Gastrocnemius medialis (tissue), 4 donors: ENCODE data around the gene NAA10.

Experiments used
- POLR2A ChIP-seq, 2 donors: fragments of 450-650 bp; IDR thresholded peaks; one replicate each; pipeline ENCODE4 v1.6.1; 2017; ENCODE audit warnings: antibody characterized with exemption in 2 of 2, mild to moderate bottlenecking in 2 of 2, moderate library complexity in 2 of 2
- TF ChIP-seq, protein P1 (sequence below), 5 experiments: fragments of 450-650 bp in 3 of 5; fragments of 200-600 bp in 2 of 5; sonication (generic) in 2 of 5; IDR thresholded peaks in 4 of 5; conservative IDR thresholded peaks in 1 of 5; 1 replicate in 4 of 5; 2 replicates in 1 of 5; pipeline ENCODE4 v1.5.1; 2016 to 2019; ENCODE audit warnings: antibody characterized with exemption in 5 of 5, mild to moderate bottlenecking in 3 of 5, moderate library complexity in 3 of 5

DNA sequence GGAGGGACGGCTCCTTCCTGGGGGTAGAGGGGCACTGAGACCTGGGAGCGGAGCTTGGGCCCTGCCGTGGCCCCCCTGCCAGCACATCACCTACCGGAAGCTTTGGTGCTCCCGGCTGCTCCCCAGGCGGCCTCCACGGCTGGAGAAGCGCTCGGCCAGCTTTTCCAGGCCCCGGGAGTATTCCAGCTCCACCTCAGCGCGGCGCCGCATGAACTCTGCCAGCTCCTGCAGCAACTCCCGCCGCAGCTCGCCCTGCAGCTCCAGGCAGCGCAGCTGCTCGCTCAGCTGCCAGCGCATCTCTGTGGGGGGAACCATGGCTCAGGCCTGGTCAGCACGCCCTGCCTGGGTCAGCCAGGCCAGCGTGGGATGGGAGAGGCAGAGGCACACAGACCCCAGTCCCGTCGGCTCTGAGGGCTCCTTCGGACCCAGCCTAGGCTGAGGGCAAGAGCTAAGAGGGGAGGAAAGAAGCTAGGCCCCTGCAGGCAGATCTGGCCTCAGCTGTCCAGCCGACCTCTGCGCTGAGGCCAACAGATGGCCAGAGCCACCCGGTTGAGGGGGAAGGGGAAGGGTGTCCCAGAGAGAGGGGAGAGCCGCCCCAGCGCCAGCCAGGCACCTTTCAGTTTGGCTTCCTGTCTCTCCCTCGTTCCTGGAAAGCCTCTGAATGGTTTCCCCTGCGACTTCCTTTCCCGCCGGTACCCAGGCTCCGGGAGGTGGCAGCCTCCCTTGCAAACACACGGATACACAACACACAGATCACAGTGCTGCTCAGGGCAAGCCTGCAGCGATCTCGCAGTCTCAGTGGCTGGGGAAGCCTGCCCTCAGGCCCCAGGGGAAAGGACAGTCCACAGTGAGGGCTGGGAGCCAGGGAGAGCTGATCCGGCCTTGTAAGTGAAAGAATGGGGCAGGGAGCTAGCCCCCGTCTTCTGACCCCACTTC lies 13.1 kb downstream of the NAA10 start:
- TF ChIP-seq, protein P1, sequence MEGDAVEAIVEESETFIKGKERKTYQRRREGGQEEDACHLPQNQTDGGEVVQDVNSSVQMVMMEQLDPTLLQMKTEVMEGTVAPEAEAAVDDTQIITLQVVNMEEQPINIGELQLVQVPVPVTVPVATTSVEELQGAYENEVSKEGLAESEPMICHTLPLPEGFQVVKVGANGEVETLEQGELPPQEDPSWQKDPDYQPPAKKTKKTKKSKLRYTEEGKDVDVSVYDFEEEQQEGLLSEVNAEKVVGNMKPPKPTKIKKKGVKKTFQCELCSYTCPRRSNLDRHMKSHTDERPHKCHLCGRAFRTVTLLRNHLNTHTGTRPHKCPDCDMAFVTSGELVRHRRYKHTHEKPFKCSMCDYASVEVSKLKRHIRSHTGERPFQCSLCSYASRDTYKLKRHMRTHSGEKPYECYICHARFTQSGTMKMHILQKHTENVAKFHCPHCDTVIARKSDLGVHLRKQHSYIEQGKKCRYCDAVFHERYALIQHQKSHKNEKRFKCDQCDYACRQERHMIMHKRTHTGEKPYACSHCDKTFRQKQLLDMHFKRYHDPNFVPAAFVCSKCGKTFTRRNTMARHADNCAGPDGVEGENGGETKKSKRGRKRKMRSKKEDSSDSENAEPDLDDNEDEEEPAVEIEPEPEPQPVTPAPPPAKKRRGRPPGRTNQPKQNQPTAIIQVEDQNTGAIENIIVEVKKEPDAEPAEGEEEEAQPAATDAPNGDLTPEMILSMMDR (IDR thresholded peaks at IDR 0.05 in 4 of 5, conservative IDR thresholded peaks at IDR 0.05 in 1 of 5): no peak
- no peak for TF ChIP-seq POLR2A (IDR thresholded peaks at IDR 0.05)
